Non-pigmented ciliary epithelial cell (primary cell): Measurements from ENCODE around the gene PRKG1.
A peak's percentile ranks its signal among the peaks of the same experiment; 100 is the strongest.
"Not testable (repeated sequence)": the region's sequence is repeated elsewhere in the genome, so short reads cannot be mapped to it uniquely, and the experiment has no call there.

Source experiments
- DNase-seq: peaks from one replicate; pipeline ENCODE4 v3.0.0-alpha.2; 2010; ENCODE audit warnings: low read depth

Gene PRKG1

GRCh38 chr10:51170518-51171245, 96.4 kb downstream of the PRKG1 start:
- DNase-seq: no peak

GRCh38 chr10:51171946-51172345, 97.7 kb downstream of the PRKG1 start:
- no peak for DNase-seq

- peak; percentile 57 for DNase-seq
Measured at GRCh38 chr10:51176976-51177695, 102.8 kb downstream of the PRKG1 start.

GRCh38 chr10:51178634-51179033, 104.3 kb downstream of the PRKG1 start:
- no peak for DNase-seq

- no peak for DNase-seq
Measured at GRCh38 chr10:51180141-51180540, 105.9 kb downstream of the PRKG1 start.

- no peak for DNase-seq
Measured at GRCh38 chr10:51183783-51184182, 109.5 kb downstream of the PRKG1 start.

- no peak for DNase-seq
Measured at GRCh38 chr10:51186361-51186760, 112.1 kb downstream of the PRKG1 start.

GRCh38 chr10:51188008-51188407, 113.7 kb downstream of the PRKG1 start:
- no peak for DNase-seq

- DNase-seq: no peak
Measured at GRCh38 chr10:51188866-51189265, 114.6 kb downstream of the PRKG1 start.

GRCh38 chr10:51196508-51197175, 122.4 kb downstream of the PRKG1 start:
- no peak for DNase-seq

- no peak for DNase-seq
Measured at GRCh38 chr10:51198170-51198569, 123.9 kb downstream of the PRKG1 start.

- DNase-seq: no peak
Measured at GRCh38 chr10:51201947-51202346, 127.7 kb downstream of the PRKG1 start.

- DNase-seq: no peak
Measured at GRCh38 chr10:51203359-51203758, 129.1 kb downstream of the PRKG1 start.

GRCh38 chr10:51204066-51204465, 129.8 kb downstream of the PRKG1 start:
- DNase-seq: no peak

- no peak for DNase-seq
Measured at GRCh38 chr10:51204701-51205100, 130.4 kb downstream of the PRKG1 start.

- DNase-seq: no peak
Measured at GRCh38 chr10:51206500-51206899, 132.2 kb downstream of the PRKG1 start.

- not testable (repeated sequence) for DNase-seq
Measured at GRCh38 chr10:51212937-51213336, 138.7 kb downstream of the PRKG1 start.

- DNase-seq: no peak
Measured at GRCh38 chr10:51214207-51215196, 140.2 kb downstream of the PRKG1 start.

- no peak for DNase-seq
Measured at GRCh38 chr10:51215951-51216834, 141.9 kb downstream of the PRKG1 start.

GRCh38 chr10:51217505-51217904, 143.2 kb downstream of the PRKG1 start:
- DNase-seq: no peak

GRCh38 chr10:51224671-51225161, 150.4 kb downstream of the PRKG1 start:
- DNase-seq: no peak
